HG03280 (cell line): ENCODE measurements around the gene MACROD2.

Experiments
- ATAC-seq: cut with Tn5 transposase; IDR thresholded peaks from one replicate; pipeline ENCODE4 v1.9.1; 2021; ENCODE audit warnings: mild to moderate bottlenecking, moderate library complexity; ENCODE audit not compliant: unreplicated experiment

The MACROD2 gene

GRCh38 chr20:14631011-14631410, 635.7 kb downstream of the MACROD2 start:
- no peak for ATAC-seq

GRCh38 chr20:14632906-14633305, 637.6 kb downstream of the MACROD2 start:
- ATAC-seq = no peak

GRCh38 chr20:14633507-14633906, 638.2 kb downstream of the MACROD2 start:
- ATAC-seq = no peak

- no peak for ATAC-seq
Observed at GRCh38 chr20:14634665-14635064, 639.3 kb downstream of the MACROD2 start.

GRCh38 chr20:14637441-14637840, 642.1 kb downstream of the MACROD2 start:
- no peak for ATAC-seq

- ATAC-seq = no peak
Observed at GRCh38 chr20:14643146-14643545, 647.8 kb downstream of the MACROD2 start.

GRCh38 chr20:14643556-14643955, 648.2 kb downstream of the MACROD2 start:
- ATAC-seq = no peak

GRCh38 chr20:14644306-14645097, 649.2 kb downstream of the MACROD2 start:
- no peak for ATAC-seq

GRCh38 chr20:14647016-14647415, 651.7 kb downstream of the MACROD2 start:
- ATAC-seq = no peak

GRCh38 chr20:14649662-14650061, 654.3 kb downstream of the MACROD2 start:
- no peak for ATAC-seq

- ATAC-seq = no peak
Observed at GRCh38 chr20:14657266-14658005, 662.1 kb downstream of the MACROD2 start.

GRCh38 chr20:14664101-14664500, 668.8 kb downstream of the MACROD2 start:
- no peak for ATAC-seq

- no peak for ATAC-seq
Observed at GRCh38 chr20:14666696-14667095, 671.4 kb downstream of the MACROD2 start.

GRCh38 chr20:14667226-14667625, 671.9 kb downstream of the MACROD2 start:
- ATAC-seq = no peak

GRCh38 chr20:14672066-14672465, 676.8 kb downstream of the MACROD2 start:
- no peak for ATAC-seq

- ATAC-seq = no peak
Observed at GRCh38 chr20:14673164-14673563, 677.8 kb downstream of the MACROD2 start.

GRCh38 chr20:14677455-14677854, 682.1 kb downstream of the MACROD2 start:
- ATAC-seq = no peak

GRCh38 chr20:14685183-14685582, 689.9 kb downstream of the MACROD2 start:
- no peak for ATAC-seq

- no peak for ATAC-seq
Observed at GRCh38 chr20:14687313-14687712, 692.0 kb downstream of the MACROD2 start.

- no peak for ATAC-seq
Observed at GRCh38 chr20:14688005-14688404, 692.7 kb downstream of the MACROD2 start.

GRCh38 chr20:14691994-14692393, 696.7 kb downstream of the MACROD2 start:
- ATAC-seq = no peak

- ATAC-seq = no peak
Observed at GRCh38 chr20:14696478-14696877, 701.2 kb downstream of the MACROD2 start.
